BE2C (cell line): ENCODE data around the gene LLGL1.

Experiments used
- DNase-seq: peaks from one replicate; pipeline ENCODE4 v3.0.0-alpha.2; 2020
- H3K27me3 ChIP-seq: fragments of 250-450 bp; sonication (Bioruptor Pico); 2 replicates; pipeline ENCODE4 v1.5.1; 2020; ENCODE audit warnings: mild to moderate bottlenecking
- H3K36me3 ChIP-seq: fragments of 250-450 bp; sonication (Bioruptor Pico); 2 replicates; pipeline ENCODE4 v1.5.1; 2020; ENCODE audit warnings: mild to moderate bottlenecking
- H3K4me1 ChIP-seq: fragments of 250-450 bp; sonication (Bioruptor Pico); 2 replicates; pipeline ENCODE4 v1.5.1; 2020
- H3K4me3 ChIP-seq: 2 replicates; pipeline ENCODE4 v1.5.1; 2011; ENCODE audit warnings: low read depth, low read length
- H3K9me3 ChIP-seq: fragments of 250-450 bp; sonication (Bioruptor Pico); 2 replicates; pipeline ENCODE4 v1.5.1; 2020
- TF ChIP-seq, protein P1 (sequence below): IDR thresholded peaks from 2 replicates; pipeline ENCODE4 v1.5.1; 2012; ENCODE audit warnings: mild to moderate bottlenecking, low read depth, low read length

LLGL1 gene

DNA sequence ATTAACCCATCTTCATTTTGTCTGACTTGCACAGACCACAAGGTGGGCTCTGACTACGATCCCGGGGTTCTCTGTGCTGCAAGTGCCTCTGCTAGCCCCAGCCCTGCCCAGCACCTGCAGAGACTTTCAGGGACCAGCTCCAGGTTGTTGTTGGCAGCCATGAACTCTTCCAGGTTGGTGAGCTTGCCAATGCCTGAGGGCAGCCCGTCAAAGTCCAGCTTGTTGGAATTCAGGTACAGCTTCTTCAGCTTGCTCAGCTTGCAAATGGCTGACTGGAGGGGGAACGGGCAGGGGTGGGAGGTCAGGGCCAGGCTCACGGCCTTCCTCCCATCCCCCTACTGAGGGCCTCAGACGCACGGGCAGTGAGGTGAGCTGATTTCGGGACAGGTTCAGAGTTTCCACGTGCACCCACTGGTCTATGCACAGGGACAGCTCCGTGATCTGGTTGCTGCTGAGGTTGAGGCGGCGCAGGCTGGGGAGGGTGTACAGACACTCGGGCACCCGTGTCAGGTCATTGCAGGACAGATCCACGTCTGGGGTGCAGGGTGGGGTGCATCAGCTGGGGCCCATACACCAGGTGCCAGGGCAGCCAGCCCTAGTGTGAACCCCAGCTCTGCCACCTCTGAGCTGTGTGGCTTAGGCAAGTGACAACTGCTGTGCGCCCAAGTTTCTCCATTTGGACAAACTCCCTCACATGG, 27.9 kb downstream of the LLGL1 start:
- no peak overlapping the region for H3K4me3 ChIP-seq
- no peak for DNase-seq
- H3K27me3 ChIP-seq: no peaks in the 10 kb centered on the region
- TF ChIP-seq, protein P1, sequence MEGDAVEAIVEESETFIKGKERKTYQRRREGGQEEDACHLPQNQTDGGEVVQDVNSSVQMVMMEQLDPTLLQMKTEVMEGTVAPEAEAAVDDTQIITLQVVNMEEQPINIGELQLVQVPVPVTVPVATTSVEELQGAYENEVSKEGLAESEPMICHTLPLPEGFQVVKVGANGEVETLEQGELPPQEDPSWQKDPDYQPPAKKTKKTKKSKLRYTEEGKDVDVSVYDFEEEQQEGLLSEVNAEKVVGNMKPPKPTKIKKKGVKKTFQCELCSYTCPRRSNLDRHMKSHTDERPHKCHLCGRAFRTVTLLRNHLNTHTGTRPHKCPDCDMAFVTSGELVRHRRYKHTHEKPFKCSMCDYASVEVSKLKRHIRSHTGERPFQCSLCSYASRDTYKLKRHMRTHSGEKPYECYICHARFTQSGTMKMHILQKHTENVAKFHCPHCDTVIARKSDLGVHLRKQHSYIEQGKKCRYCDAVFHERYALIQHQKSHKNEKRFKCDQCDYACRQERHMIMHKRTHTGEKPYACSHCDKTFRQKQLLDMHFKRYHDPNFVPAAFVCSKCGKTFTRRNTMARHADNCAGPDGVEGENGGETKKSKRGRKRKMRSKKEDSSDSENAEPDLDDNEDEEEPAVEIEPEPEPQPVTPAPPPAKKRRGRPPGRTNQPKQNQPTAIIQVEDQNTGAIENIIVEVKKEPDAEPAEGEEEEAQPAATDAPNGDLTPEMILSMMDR: no peak
- no peaks in the 10 kb centered on the region; the same call in 1 of the 2 replicates for H3K4me1 ChIP-seq
- no peaks in the 10 kb centered on the region for H3K36me3 ChIP-seq
- H3K9me3 ChIP-seq: no peaks in the 10 kb centered on the region

DNA sequence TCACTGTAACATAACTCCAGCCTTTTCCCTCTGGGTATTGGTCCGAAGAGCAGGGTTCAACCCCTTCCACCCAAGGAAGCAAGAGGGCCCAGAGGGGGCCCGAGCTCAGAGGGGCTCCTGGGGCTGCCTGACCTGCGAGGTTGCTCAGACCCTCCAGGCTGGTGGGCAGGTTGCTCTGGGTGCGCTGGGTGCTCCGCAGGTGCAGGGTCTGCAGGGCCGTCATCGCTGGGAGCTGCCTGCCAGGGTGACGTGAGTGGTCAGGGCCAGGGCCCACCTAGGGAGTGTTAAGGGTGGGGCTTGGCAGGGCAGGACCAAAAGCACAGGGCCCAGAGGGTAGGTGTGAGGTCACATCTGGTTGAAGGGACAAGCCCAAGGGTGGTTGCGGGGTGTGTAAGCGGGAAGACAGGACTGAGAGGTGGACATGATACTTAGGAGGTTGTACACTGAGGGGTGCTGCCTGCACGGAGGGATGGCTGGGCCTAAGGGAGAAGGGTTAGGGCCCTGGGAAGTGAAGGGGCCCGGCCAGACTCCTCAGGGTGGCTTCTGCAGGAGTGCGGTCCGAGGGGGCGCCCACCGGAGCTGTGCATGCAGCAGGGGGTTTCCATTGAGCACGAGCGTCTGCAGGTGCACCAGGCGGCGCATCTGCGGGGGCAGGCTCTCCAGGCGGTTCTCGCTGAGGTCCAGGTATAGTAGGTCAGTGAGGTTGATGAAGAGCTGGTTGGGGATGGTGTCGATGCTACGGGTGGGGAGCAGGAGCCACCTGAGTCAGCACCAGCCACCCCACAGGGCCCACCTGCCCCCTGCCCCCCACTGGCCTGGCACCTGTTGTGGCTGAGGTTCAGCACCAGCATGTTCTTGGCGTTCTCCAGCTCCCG, 28.7 kb downstream of the LLGL1 start:
- Histone ChIP-seq H3K9me3 (no peaks in the 10 kb centered on the region), H3K4me1 (no peaks in the 10 kb centered on the region; the same call in 1 of the 2 replicates), H3K36me3 (no peaks in the 10 kb centered on the region), H3K4me3 (no peak overlapping the region), H3K27me3 (no peaks in the 10 kb centered on the region)
- TF ChIP-seq, protein P1: no peak
- no peak for DNase-seq

DNA sequence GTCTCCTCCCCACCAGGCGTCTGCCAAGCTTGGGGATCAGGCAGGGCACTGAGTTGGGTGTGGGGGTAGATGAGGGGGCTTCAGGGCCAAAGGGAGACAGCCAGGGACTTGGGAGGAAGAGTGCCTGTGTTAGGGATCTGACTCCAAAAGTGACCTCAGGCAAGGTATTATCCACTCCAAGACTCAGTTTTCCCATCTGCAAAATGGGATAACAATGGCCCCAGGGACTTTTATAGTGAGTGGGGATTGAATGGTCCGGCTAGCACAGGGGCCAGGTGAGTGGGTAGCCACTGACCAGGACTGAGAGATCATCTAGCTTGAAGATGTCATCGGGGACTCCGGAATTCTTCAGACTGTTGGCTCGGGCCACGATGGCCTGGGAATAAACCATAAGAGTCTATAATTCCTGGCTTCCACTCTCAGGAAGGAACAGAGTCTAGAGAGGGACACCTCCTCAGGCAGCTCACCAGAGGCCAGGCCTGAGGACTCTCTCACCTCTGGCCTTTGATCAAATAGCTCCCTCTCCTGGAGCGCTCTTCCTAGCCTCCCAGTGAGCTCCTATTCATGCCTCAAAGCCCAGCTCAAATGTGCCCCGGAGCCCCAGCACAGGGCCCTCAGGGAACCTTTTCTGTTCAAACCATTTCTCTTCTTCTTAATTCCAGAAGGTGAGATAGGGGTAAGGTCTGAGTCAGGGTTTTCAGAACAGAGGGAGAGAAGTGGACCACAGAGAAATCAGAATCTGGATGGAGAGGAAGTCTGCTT, 29.6 kb downstream of the LLGL1 start:
- Histone ChIP-seq H3K4me1 (no peaks in the 10 kb centered on the region; the same call in 1 of the 2 replicates), H3K4me3 (no peak overlapping the region), H3K9me3 (no peaks in the 10 kb centered on the region), H3K36me3 (no peaks in the 10 kb centered on the region), H3K27me3 (no peaks in the 10 kb centered on the region)
- DNase-seq: no peak
- TF ChIP-seq, protein P1: no peak

DNA sequence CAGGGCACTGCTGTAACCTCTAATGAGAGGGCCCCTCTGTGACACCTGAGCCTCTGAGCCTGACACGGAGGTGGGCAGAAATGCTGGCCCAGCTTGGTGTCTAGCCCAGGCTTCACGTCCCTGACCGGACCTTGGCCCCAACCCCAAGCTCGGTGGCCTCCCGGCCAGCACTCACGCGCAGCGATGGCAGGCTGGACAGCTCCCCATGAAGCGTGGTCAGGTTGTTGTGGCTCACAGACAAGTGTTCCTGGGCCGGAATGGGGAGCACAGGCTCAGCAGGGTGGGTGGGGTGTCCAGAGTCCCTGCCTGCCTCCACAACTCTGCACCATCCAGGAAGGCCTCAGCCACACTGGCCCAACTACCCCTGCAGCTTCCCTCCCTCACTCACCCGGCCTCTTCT, 30.9 kb downstream of the LLGL1 start:
- no peaks in the 10 kb centered on the region for H3K27me3 ChIP-seq
- DNase-seq: no peak
- H3K9me3 ChIP-seq: no peaks in the 10 kb centered on the region
- no peaks in the 10 kb centered on the region; the same call in 1 of the 2 replicates for H3K4me1 ChIP-seq
- H3K36me3 ChIP-seq: no peaks in the 10 kb centered on the region
- TF ChIP-seq, protein P1: no peak
- H3K4me3 ChIP-seq: no peak overlapping the region

DNA sequence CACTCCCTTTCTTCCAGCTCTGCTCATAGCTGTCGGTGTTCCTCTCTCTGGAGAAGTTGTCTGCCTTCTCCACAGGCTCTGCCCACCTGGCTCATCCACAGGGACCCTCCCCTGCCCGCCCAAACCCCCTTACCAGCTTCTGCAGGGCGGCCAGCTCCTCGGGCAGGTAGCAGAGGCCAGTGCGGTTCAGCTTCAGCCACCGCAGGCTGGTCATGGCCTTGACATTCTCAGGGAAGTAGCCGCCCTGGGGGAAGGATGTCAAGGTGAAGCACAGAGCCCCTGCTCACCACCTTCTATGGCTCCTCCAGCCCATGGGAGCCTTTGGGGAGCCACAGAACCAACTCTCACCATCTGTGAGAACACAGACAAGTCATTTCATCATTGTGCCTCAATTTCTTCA, 31.3 kb downstream of the LLGL1 start:
- H3K4me3 ChIP-seq: no peak overlapping the region
- H3K36me3 ChIP-seq: no peaks in the 10 kb centered on the region
- no peak for DNase-seq
- H3K9me3 ChIP-seq: no peaks in the 10 kb centered on the region
- H3K27me3 ChIP-seq: no peaks in the 10 kb centered on the region
- H3K4me1 ChIP-seq: no peaks in the 10 kb centered on the region; the same call in 1 of the 2 replicates
- TF ChIP-seq, protein P1: no peak
